Activated naive CD8-positive, alpha-beta T cell treated with anti-CD3 and anti-CD28 coated beads, Interleukin-2, amount 10 ng/mL, durations not matched to agents 7 days and 5 days (primary cell): ENCODE measurements around the gene FEZF1. TPM values are rescaled to one million over a fixed set of nuclear protein-coding genes. Genes with fewer than 3 reads are reported as not detected.
"Not testable (repeated sequence)": the region's sequence is repeated elsewhere in the genome, so short reads cannot be mapped to it uniquely, and the experiment has no call there.

ENCODE experiments used
- ATAC-seq: fragments of 150-1000 bp; cut with Tn5 transposase; one replicate; pipeline ENCODE4 v1.10.0; 2021; ENCODE audit warnings: low read depth, moderate library complexity
- POLR2A ChIA-PET: fragments of 350-600 bp; sonication (Branson Sonifier 250); formaldehyde crosslinking; loops from one replicate; lab custom pipeline; 2021; ENCODE audit warnings: antibody characterized with exemption; lab: Charles Lee
- DNase-seq: peaks from one replicate; pipeline ENCODE4 v3.0.0; 2021
- H3K27ac Mint-ChIP-seq: one replicate; pipeline ENCODE4 v1.8.0; 2022; ENCODE audit warnings: mild to moderate bottlenecking, mixed read lengths
- H3K27me3 Mint-ChIP-seq: one replicate; pipeline ENCODE4 v1.8.0; 2022; ENCODE audit warnings: mild to moderate bottlenecking, moderate library complexity, mixed read lengths
- H3K36me3 Mint-ChIP-seq: one replicate; pipeline ENCODE4 v1.8.0; 2021; ENCODE audit warnings: mild to moderate bottlenecking, mixed read lengths
- H3K4me1 Mint-ChIP-seq: one replicate; pipeline ENCODE4 v1.8.0; 2021; ENCODE audit warnings: mixed read lengths
- H3K4me3 Mint-ChIP-seq: one replicate; pipeline ENCODE4 v1.8.0; 2022; ENCODE audit warnings: mild to moderate bottlenecking, moderate library complexity, mixed read lengths
- H3K9me3 Mint-ChIP-seq: one replicate; pipeline ENCODE4 v1.8.0; 2021; ENCODE audit warnings: mixed read lengths
- total RNA-seq, 2 experiments: library from RNA; stranded (reverse); gene quantifications; one replicate each; pipeline ENCODE4 v1.2.3, GENCODE V29; 2021

Gene FEZF1
- total RNA-seq, 2 experiments from 2014 or later: not detected

- no peak overlapping the region for H3K4me3 Mint-ChIP-seq
- no peak for DNase-seq
- H3K36me3 Mint-ChIP-seq: peaks cover 2% of the 10 kb centered on the region
- H3K27me3 Mint-ChIP-seq: peaks cover 86% of the 10 kb centered on the region
- peaks cover 3% of the 10 kb centered on the region for H3K9me3 Mint-ChIP-seq
- no peaks in the 10 kb centered on the region for H3K4me1 Mint-ChIP-seq
- peak overlapping the region; percentile 46 for H3K27ac Mint-ChIP-seq
- POLR2A ChIA-PET: no interaction called here
- ATAC-seq: no peak
Measured at GRCh38 chr7:122302761-122303530, 1.6 kb downstream of the FEZF1 start.

- no peak for DNase-seq
- peaks cover 78% of the 10 kb centered on the region for H3K27me3 Mint-ChIP-seq
- H3K4me1 Mint-ChIP-seq: no peaks in the 10 kb centered on the region
- peaks cover 2% of the 10 kb centered on the region for H3K36me3 Mint-ChIP-seq
- H3K4me3 Mint-ChIP-seq: no peak overlapping the region
- peaks cover 3% of the 10 kb centered on the region for H3K9me3 Mint-ChIP-seq
- H3K27ac Mint-ChIP-seq: no peak overlapping the region
- ATAC-seq: no peak
- POLR2A ChIA-PET: no interaction called here
Measured at GRCh38 chr7:122301858-122302760, 2.4 kb downstream of the FEZF1 start.

- DNase-seq (no peak), ATAC-seq (no peak)
- Mint-ChIP-seq H3K9me3 (peaks cover 3% of the 10 kb centered on the region), H3K4me1 (no peaks in the 10 kb centered on the region), H3K27ac (no peak overlapping the region), H3K36me3 (no peaks in the 10 kb centered on the region), H3K27me3 (peaks cover 75% of the 10 kb centered on the region), H3K4me3 (no peak overlapping the region)
- POLR2A ChIA-PET: no interaction called here
Measured at GRCh38 chr7:122300956-122301833, 3.4 kb downstream of the FEZF1 start.

- no peak for DNase-seq
- Mint-ChIP-seq H3K27me3 (peaks cover 68% of the 10 kb centered on the region), H3K4me1 (no peaks in the 10 kb centered on the region), H3K36me3 (no peaks in the 10 kb centered on the region), H3K4me3 (no peak overlapping the region), H3K27ac (no peak overlapping the region), H3K9me3 (peaks cover 3% of the 10 kb centered on the region)
- ATAC-seq: no peak
- POLR2A ChIA-PET: no interaction called here
Measured at GRCh38 chr7:122300211-122300932, 4.2 kb downstream of the FEZF1 start.

GRCh38 chr7:122299624-122300210, 4.8 kb downstream of the FEZF1 start:
- peaks cover 64% of the 10 kb centered on the region for H3K27me3 Mint-ChIP-seq
- POLR2A ChIA-PET: no interaction called here
- no peak for ATAC-seq
- H3K4me1 Mint-ChIP-seq: no peaks in the 10 kb centered on the region
- H3K36me3 Mint-ChIP-seq: no peaks in the 10 kb centered on the region
- H3K4me3 Mint-ChIP-seq: no peak overlapping the region
- DNase-seq: no peak
- peaks cover 3% of the 10 kb centered on the region for H3K9me3 Mint-ChIP-seq
- H3K27ac Mint-ChIP-seq: no peak overlapping the region

GRCh38 chr7:122298618-122299017, 5.9 kb downstream of the FEZF1 start:
- POLR2A ChIA-PET: no interaction called here
- DNase-seq (no peak), ATAC-seq (no peak)
- Mint-ChIP-seq H3K36me3 (no peaks in the 10 kb centered on the region), H3K9me3 (peaks cover 1% of the 10 kb centered on the region), H3K27ac (no peak overlapping the region), H3K4me1 (no peaks in the 10 kb centered on the region), H3K4me3 (no peak overlapping the region), H3K27me3 (peaks cover 53% of the 10 kb centered on the region)

GRCh38 chr7:122298131-122298530, 6.4 kb downstream of the FEZF1 start:
- Mint-ChIP-seq H3K36me3 (no peaks in the 10 kb centered on the region), H3K27me3 (peaks cover 48% of the 10 kb centered on the region), H3K4me3 (no peak overlapping the region), H3K4me1 (no peaks in the 10 kb centered on the region), H3K27ac (no peak overlapping the region), H3K9me3 (peaks cover 1% of the 10 kb centered on the region)
- ATAC-seq (no peak), DNase-seq (no peak)
- POLR2A ChIA-PET: no interaction called here

GRCh38 chr7:122291189-122291588, 13.4 kb downstream of the FEZF1 start:
- Mint-ChIP-seq H3K4me3 (no peak overlapping the region), H3K4me1 (no peaks in the 10 kb centered on the region), H3K9me3 (no peaks in the 10 kb centered on the region), H3K36me3 (no peaks in the 10 kb centered on the region), H3K27ac (no peak overlapping the region), H3K27me3 (peaks cover 2% of the 10 kb centered on the region)
- DNase-seq (no peak), ATAC-seq (no peak)
- POLR2A ChIA-PET: no interaction called here

- DNase-seq: no peak
- Mint-ChIP-seq H3K9me3 (no peaks in the 10 kb centered on the region), H3K27ac (no peak overlapping the region), H3K27me3 (peaks cover 2% of the 10 kb centered on the region), H3K4me1 (no peaks in the 10 kb centered on the region), H3K4me3 (no peak overlapping the region), H3K36me3 (no peaks in the 10 kb centered on the region)
- ATAC-seq: no peak
- POLR2A ChIA-PET: no interaction called here
Measured at GRCh38 chr7:122290476-122290875, 14.1 kb downstream of the FEZF1 start.

- Mint-ChIP-seq H3K4me1 (no peaks in the 10 kb centered on the region), H3K9me3 (no peaks in the 10 kb centered on the region), H3K4me3 (no peak overlapping the region), H3K36me3 (no peaks in the 10 kb centered on the region), H3K27ac (no peak overlapping the region), H3K27me3 (no peaks in the 10 kb centered on the region)
- DNase-seq (no peak), ATAC-seq (no peak)
- POLR2A ChIA-PET: no interaction called here
Measured at GRCh38 chr7:122289426-122289825, 15.1 kb downstream of the FEZF1 start.

GRCh38 chr7:122284608-122285007, 19.9 kb downstream of the FEZF1 start:
- H3K27ac Mint-ChIP-seq, H3K36me3 Mint-ChIP-seq, H3K4me3 Mint-ChIP-seq, H3K27me3 Mint-ChIP-seq, H3K4me1 Mint-ChIP-seq, DNase-seq, ATAC-seq, POLR2A ChIA-PET, H3K9me3 Mint-ChIP-seq: not testable (repeated sequence)

- H3K27me3 Mint-ChIP-seq: no peaks in the 10 kb centered on the region
- H3K4me1 Mint-ChIP-seq: no peaks in the 10 kb centered on the region
- no peaks in the 10 kb centered on the region for H3K9me3 Mint-ChIP-seq
- H3K27ac Mint-ChIP-seq: no peak overlapping the region
- H3K36me3 Mint-ChIP-seq: no peaks in the 10 kb centered on the region
- POLR2A ChIA-PET: no interaction called here
- DNase-seq (no peak), ATAC-seq (no peak)
- no peak overlapping the region for H3K4me3 Mint-ChIP-seq
Measured at GRCh38 chr7:122273117-122273516, 31.4 kb downstream of the FEZF1 start.
